Neural cell (in vitro differentiated cells): ENCODE results near the gene STARD13. TPM values are rescaled to one million over a fixed set of nuclear protein-coding genes. Genes with fewer than 3 reads are reported as not detected.

Experiments
- H2AFZ ChIP-seq: fragments of 200-600, 300-800 bp; sonication (generic), shearing (Covaris generic); 2 replicates; pipeline ENCODE4 v1.6.0; 2014; ENCODE audit warnings: low read depth, mild to moderate bottlenecking, antibody characterized with exemption, low read length, moderate library complexity
- H3F3A ChIP-seq: fragments of 200-600 bp; shearing (Covaris generic); 2 replicates; pipeline ENCODE4 v1.6.1; 2016; ENCODE audit warnings: mild to moderate bottlenecking, moderate library complexity, mixed read lengths, antibody characterized with exemption, low read length; ENCODE audit not compliant: insufficient read depth, poor library complexity, severe bottlenecking
- H3K27ac ChIP-seq: fragments of 200-600, 300-800 bp; sonication (generic), shearing (Covaris generic); 2 replicates; pipeline ENCODE4 v1.5.1; 2014; ENCODE audit warnings: mild to moderate bottlenecking, low read length, moderate library complexity
- H3K27me3 ChIP-seq: fragments of 300-800, 200-600 bp; sonication (generic), shearing (Covaris generic); 2 replicates; pipeline ENCODE4 v1.6.0; 2014; ENCODE audit warnings: mild to moderate bottlenecking, low read depth, low read length, moderate library complexity; ENCODE audit not compliant: insufficient read depth
- H3K36me3 ChIP-seq: fragments of 300-800, 200-600 bp; sonication (generic), shearing (Covaris generic); 2 replicates; pipeline ENCODE4 v1.5.1; 2014; ENCODE audit warnings: mild to moderate bottlenecking, antibody characterized with exemption, low read length, moderate library complexity; ENCODE audit not compliant: insufficient read depth
- H3K4me2 ChIP-seq: fragments of 300-800, 200-600 bp; sonication (generic), shearing (Covaris generic); 2 replicates; pipeline ENCODE4 v1.6.0; 2014; ENCODE audit warnings: mild to moderate bottlenecking, low read length
- H3K4me3 ChIP-seq: fragments of 300-800, 200-600 bp; sonication (generic), shearing (Covaris generic); 2 replicates; pipeline ENCODE4 v1.5.1; 2014; ENCODE audit warnings: mild to moderate bottlenecking, low read length, moderate library complexity
- H3K79me2 ChIP-seq: fragments of 200-600 bp; shearing (Covaris generic); replicated peaks from 2 replicates; pipeline ENCODE4 v1.6.0; 2014; ENCODE audit warnings: mild to moderate bottlenecking, low read length, moderate library complexity; ENCODE audit not compliant: insufficient read depth
- H3K9ac ChIP-seq: fragments of 300-800, 200-600 bp; sonication (generic), shearing (Covaris generic); 2 replicates; pipeline ENCODE4 v1.6.1; 2016; ENCODE audit warnings: mild to moderate bottlenecking, low read length, mixed read lengths
- H3K9me2 ChIP-seq: fragments of 200-600 bp; shearing (Covaris generic); 2 replicates; pipeline ENCODE4 v1.6.1; 2016; ENCODE audit warnings: mild to moderate bottlenecking, low read length, mixed read lengths; ENCODE audit not compliant: insufficient read depth
- H3K9me3 ChIP-seq: fragments of 200-600, 300-800 bp; sonication (generic), shearing (Covaris generic); 2 replicates; pipeline ENCODE4 v1.6.1; 2016; ENCODE audit warnings: mild to moderate bottlenecking, mixed run types, low read length, moderate library complexity, mixed read lengths
- H4K20me1 ChIP-seq: fragments of 200-600 bp; shearing (Covaris generic); 2 replicates; pipeline ENCODE4 v1.6.1; 2016; ENCODE audit warnings: mild to moderate bottlenecking, mixed run types; ENCODE audit not compliant: insufficient read depth
- EP300 ChIP-seq: fragments of 450-650 bp; conservative IDR thresholded peaks from 2 replicates; pipeline ENCODE4 v1.6.1; 2014; ENCODE audit warnings: antibody characterized with exemption, mild to moderate bottlenecking, moderate library complexity; ENCODE audit not compliant: poor library complexity, severe bottlenecking
- EZH2 ChIP-seq: fragments of 200-600, 300-800 bp; shearing (Covaris generic), sonication (generic); IDR thresholded peaks from 2 replicates; pipeline ENCODE4 v1.6.1; 2014; ENCODE audit warnings: antibody characterized with exemption, low read length, borderline replicate concordance, mild to moderate bottlenecking; ENCODE audit not compliant: insufficient read depth, poor library complexity, severe bottlenecking
- MXI1 ChIP-seq: fragments of 450-650 bp; conservative IDR thresholded peaks from 2 replicates; pipeline ENCODE4 v1.6.1; 2014; ENCODE audit warnings: antibody characterized with exemption, mild to moderate bottlenecking; ENCODE audit not compliant: poor library complexity, severe bottlenecking
- POLR2AphosphoS5 ChIP-seq: IDR thresholded peaks from 2 replicates; pipeline ENCODE4 v1.6.1; 2012
- RAD21 ChIP-seq: fragments of 450-650 bp; conservative IDR thresholded peaks from 2 replicates; pipeline ENCODE4 v1.6.1; 2014; ENCODE audit warnings: antibody characterized with exemption, mild to moderate bottlenecking, moderate library complexity
- SMC3 ChIP-seq: fragments of 450-650 bp; conservative IDR thresholded peaks from 2 replicates; pipeline ENCODE4 v1.6.1; 2014; ENCODE audit warnings: antibody characterized with exemption, mild to moderate bottlenecking, moderate library complexity; ENCODE audit not compliant: poor library complexity
- TAF1 ChIP-seq: IDR thresholded peaks from 2 replicates; pipeline ENCODE4 v1.6.1; 2012; ENCODE audit warnings: low read depth
- polyA plus RNA-seq: library from polyadenylated mRNA; depleted of rRNA; stranded (reverse); fragments of >200 nt; gene quantifications from 2 replicates; pipeline ENCODE4 v1.2.3, GENCODE V29; 2014
- TF ChIP-seq, protein P1 (sequence below): IDR thresholded peaks from 2 replicates; pipeline ENCODE4 v1.6.1; 2012; ENCODE audit warnings: borderline replicate concordance
- TF ChIP-seq, protein P2 (sequence below): fragments of 450-650 bp; IDR thresholded peaks from 2 replicates; pipeline ENCODE4 v1.5.1; 2014; ENCODE audit warnings: antibody characterized with exemption, mild to moderate bottlenecking, moderate library complexity; ENCODE audit not compliant: poor library complexity, severe bottlenecking

The STARD13 gene
- polyA plus RNA-seq, 1 donor from 2014 or later, result 0.05 TPM

DNA sequence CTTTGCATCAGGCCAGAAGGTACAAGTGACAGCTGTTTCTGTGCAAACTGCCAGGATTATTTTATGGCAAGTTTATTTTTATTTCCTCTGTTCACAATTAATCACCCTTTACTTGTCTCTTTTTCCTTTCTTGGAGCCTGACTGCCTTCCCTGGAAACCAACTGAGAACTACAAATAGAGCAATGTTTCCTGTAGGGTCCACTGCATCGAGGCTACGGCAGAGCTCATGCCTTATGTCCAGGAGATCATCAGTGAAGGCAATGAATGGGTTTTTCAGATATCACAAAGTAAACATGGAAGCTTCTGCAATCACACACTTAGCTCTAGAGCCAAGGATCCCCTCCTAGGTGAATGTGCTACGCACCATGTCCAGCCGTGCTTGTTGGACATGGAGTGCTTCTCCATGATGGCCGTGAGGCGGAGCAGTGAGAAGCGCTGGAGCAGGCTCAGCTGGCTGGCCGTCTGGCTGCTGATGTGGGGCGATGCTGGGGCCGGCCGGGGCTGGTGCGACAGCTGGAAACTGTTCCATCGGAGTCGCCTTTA, 158.5 kb downstream of the STARD13 start:
- no peaks in the 10 kb centered on the region for H4K20me1 ChIP-seq
- no peaks in the 10 kb centered on the region for H3K9me2 ChIP-seq
- no peaks in the 10 kb centered on the region for H3K27me3 ChIP-seq
- H2AFZ ChIP-seq, result no peak overlapping the region
- no peaks in the 10 kb centered on the region for H3K36me3 ChIP-seq
- no peak overlapping the region for H3K9ac ChIP-seq
- H3K27ac ChIP-seq, result no peak overlapping the region
- H3K4me3 ChIP-seq, result no peak overlapping the region
- H3F3A ChIP-seq, result no peaks in the 10 kb centered on the region
- TF ChIP-seq POLR2AphosphoS5 (no peak), MXI1 (no peak), EP300 (no peak), TAF1 (no peak), RAD21 (no peak), SMC3 (no peak), EZH2 (no peak)
- TF ChIP-seq, protein P1, sequence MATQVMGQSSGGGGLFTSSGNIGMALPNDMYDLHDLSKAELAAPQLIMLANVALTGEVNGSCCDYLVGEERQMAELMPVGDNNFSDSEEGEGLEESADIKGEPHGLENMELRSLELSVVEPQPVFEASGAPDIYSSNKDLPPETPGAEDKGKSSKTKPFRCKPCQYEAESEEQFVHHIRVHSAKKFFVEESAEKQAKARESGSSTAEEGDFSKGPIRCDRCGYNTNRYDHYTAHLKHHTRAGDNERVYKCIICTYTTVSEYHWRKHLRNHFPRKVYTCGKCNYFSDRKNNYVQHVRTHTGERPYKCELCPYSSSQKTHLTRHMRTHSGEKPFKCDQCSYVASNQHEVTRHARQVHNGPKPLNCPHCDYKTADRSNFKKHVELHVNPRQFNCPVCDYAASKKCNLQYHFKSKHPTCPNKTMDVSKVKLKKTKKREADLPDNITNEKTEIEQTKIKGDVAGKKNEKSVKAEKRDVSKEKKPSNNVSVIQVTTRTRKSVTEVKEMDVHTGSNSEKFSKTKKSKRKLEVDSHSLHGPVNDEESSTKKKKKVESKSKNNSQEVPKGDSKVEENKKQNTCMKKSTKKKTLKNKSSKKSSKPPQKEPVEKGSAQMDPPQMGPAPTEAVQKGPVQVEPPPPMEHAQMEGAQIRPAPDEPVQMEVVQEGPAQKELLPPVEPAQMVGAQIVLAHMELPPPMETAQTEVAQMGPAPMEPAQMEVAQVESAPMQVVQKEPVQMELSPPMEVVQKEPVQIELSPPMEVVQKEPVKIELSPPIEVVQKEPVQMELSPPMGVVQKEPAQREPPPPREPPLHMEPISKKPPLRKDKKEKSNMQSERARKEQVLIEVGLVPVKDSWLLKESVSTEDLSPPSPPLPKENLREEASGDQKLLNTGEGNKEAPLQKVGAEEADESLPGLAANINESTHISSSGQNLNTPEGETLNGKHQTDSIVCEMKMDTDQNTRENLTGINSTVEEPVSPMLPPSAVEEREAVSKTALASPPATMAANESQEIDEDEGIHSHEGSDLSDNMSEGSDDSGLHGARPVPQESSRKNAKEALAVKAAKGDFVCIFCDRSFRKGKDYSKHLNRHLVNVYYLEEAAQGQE, result no peak
- TF ChIP-seq, protein P2, sequence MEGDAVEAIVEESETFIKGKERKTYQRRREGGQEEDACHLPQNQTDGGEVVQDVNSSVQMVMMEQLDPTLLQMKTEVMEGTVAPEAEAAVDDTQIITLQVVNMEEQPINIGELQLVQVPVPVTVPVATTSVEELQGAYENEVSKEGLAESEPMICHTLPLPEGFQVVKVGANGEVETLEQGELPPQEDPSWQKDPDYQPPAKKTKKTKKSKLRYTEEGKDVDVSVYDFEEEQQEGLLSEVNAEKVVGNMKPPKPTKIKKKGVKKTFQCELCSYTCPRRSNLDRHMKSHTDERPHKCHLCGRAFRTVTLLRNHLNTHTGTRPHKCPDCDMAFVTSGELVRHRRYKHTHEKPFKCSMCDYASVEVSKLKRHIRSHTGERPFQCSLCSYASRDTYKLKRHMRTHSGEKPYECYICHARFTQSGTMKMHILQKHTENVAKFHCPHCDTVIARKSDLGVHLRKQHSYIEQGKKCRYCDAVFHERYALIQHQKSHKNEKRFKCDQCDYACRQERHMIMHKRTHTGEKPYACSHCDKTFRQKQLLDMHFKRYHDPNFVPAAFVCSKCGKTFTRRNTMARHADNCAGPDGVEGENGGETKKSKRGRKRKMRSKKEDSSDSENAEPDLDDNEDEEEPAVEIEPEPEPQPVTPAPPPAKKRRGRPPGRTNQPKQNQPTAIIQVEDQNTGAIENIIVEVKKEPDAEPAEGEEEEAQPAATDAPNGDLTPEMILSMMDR, result no peak
- H3K9me3 ChIP-seq, result no peaks in the 10 kb centered on the region
- H3K4me2 ChIP-seq, result no peak overlapping the region
- no peaks in the 10 kb centered on the region for H3K79me2 ChIP-seq

DNA sequence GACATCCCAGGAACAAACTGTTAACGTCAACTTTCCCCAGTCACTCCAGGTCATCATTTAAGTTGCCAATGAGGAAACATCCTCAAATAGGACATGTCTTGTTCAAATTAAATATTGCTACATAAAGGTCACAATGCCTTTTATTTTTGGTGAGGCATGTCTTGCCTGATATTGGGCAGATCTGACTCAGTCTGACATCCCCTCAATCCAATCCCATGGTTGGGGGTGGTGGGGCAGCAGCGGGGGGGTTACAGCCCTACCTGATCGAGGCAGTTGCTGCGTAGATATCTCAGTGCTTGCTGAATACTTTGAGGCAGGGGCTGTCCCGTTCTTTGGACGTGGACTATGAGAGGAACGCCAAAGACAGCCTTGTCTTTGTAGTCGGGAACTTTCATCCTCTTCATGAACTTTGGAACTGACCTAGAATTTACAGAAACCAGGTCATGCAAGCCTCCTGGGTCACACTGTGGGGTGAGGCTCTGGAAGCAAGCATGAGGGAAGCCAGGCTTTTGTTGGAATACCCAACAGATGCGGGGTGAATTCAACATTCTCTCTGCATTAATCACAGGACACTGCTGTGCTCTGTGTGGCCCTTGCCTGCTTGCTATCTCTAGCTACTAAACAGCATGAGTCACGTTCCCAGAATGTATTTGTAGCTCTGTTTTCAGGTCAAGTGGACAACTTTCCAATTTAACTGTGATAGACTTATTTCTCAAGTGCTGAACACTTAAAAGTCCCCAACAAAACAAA, 159.6 kb downstream of the STARD13 start:
- no peaks in the 10 kb centered on the region for H3K79me2 ChIP-seq
- no peak overlapping the region for H3K4me3 ChIP-seq
- no peaks in the 10 kb centered on the region for H3K9me2 ChIP-seq
- no peak overlapping the region for H3K4me2 ChIP-seq
- H3F3A ChIP-seq, result no peaks in the 10 kb centered on the region
- no peaks in the 10 kb centered on the region for H4K20me1 ChIP-seq
- no peaks in the 10 kb centered on the region for H3K27me3 ChIP-seq
- H3K9ac ChIP-seq, result no peak overlapping the region
- H2AFZ ChIP-seq, result no peak overlapping the region
- no peaks in the 10 kb centered on the region for H3K36me3 ChIP-seq
- TF ChIP-seq EZH2, result no peak
- H3K27ac ChIP-seq, result no peak overlapping the region
- no peaks in the 10 kb centered on the region for H3K9me3 ChIP-seq
